Muscle of leg (tissue), 16 donors: ENCODE data around the gene PRPF31. TPM values are rescaled to one million over a fixed set of nuclear protein-coding genes. Genes with fewer than 3 reads are reported as not detected.

Experiments used
- DNase-seq: peaks from one replicate; pipeline ENCODE4 v3.0.0; 2013
- H3K27ac ChIP-seq: one replicate; pipeline ENCODE4 v1.5.1; 2013; ENCODE audit warnings: mild to moderate bottlenecking, low read length, control low read depth
- H3K27me3 ChIP-seq: one replicate; pipeline ENCODE4 v1.6.1; 2013; ENCODE audit warnings: low read length; ENCODE audit not compliant: control insufficient read depth, insufficient read depth
- H3K36me3 ChIP-seq: one replicate; pipeline ENCODE4 v1.6.1; 2013; ENCODE audit warnings: low read length; ENCODE audit not compliant: control insufficient read depth, insufficient read depth
- H3K4me1 ChIP-seq: one replicate; pipeline ENCODE4 v1.6.1; 2013; ENCODE audit warnings: low read length; ENCODE audit not compliant: control insufficient read depth, insufficient read depth
- H3K4me3 ChIP-seq: one replicate; pipeline ENCODE4 v1.5.1; 2013; ENCODE audit warnings: low read length, control low read depth
- H3K9me3 ChIP-seq: replicated peaks from 2 replicates; pipeline ENCODE4 v1.6.1; 2013; ENCODE audit warnings: low read depth, low read length; ENCODE audit not compliant: control insufficient read depth
- WGBS: methylation state at CpG from one replicate; pipeline ENCODE4 v1.1.5; 2013; ENCODE audit warnings: missing lambda C conversion rate; ENCODE audit not compliant: insufficient coverage; 5-methylcytosine and 5-hydroxymethylcytosine counted together
- long read RNA-seq, 11 donors: transcript quantifications; one replicate each; lab custom pipeline, GENCODE V29; 2026
- polyA plus RNA-seq, 8 donors: library from polyadenylated mRNA; unstranded; fragments of 120-200 nt; gene quantifications; one replicate each; pipeline versions ENCODE4 v1.2.1 to v1.2.3, GENCODE V29; 2013; ENCODE audit warnings: inconsistent platforms in 1 of 8, low replicate concordance in 1 of 8; ENCODE audit not compliant: insufficient read length in 8 of 8, insufficient read depth in 1 of 8
- total RNA-seq: library from RNA; stranded (reverse); fragments of 120-200 nt; gene quantifications from one replicate; pipeline ENCODE4 v1.2.4, GENCODE V29; 2013

The PRPF31 gene
- total RNA-seq (38.7 TPM), polyA plus RNA-seq (10 to 100 TPM; 43.2 to 55.5 (median 52.8) TPM)
- long read RNA-seq, donor 1, transcript PRPF31-201 (14 exons, 2,126 nt), result major isoform, 6 of 16 reads
- long read RNA-seq, donor 1, partial matches to known transcripts, result 10 of 16 reads
- long read RNA-seq, donor 1, other reads (novel, unspliced or antisense), result 0 of 16 reads
- long read RNA-seq, donor 2, partial matches to known transcripts, result 0 of 1 reads
- long read RNA-seq, donor 2, other reads (novel, unspliced or antisense), result 0 of 1 reads
- long read RNA-seq, donor 3, transcript PRPF31-201 (14 exons, 2,126 nt), result major isoform, 16 of 23 reads
- long read RNA-seq, donor 3, partial matches to known transcripts, result 7 of 23 reads
- long read RNA-seq, donor 3, other reads (novel, unspliced or antisense), result 0 of 23 reads
- long read RNA-seq, donor 4, partial matches to known transcripts, result 11 of 13 reads
- long read RNA-seq, donor 4, other reads (novel, unspliced or antisense), result 0 of 13 reads
- long read RNA-seq, donor 5, transcript PRPF31-201 (14 exons, 2,126 nt), result major isoform, 22 of 35 reads
- long read RNA-seq, donor 5, partial matches to known transcripts, result 13 of 35 reads
- long read RNA-seq, donor 5, other reads (novel, unspliced or antisense), result 0 of 35 reads
- long read RNA-seq, donor 6, transcript PRPF31-201 (14 exons, 2,126 nt), result major isoform, 14 of 20 reads
- long read RNA-seq, donor 6, partial matches to known transcripts, result 5 of 20 reads
- long read RNA-seq, donor 6, other reads (novel, unspliced or antisense), result 0 of 20 reads
- long read RNA-seq, donor 7, transcript PRPF31-201 (14 exons, 2,126 nt), result major isoform, 5 of 31 reads
- long read RNA-seq, donor 7, partial matches to known transcripts, result 26 of 31 reads
- long read RNA-seq, donor 7, other reads (novel, unspliced or antisense), result 0 of 31 reads
- long read RNA-seq, donor 8, partial matches to known transcripts, result 10 of 12 reads
- long read RNA-seq, donor 8, other reads (novel, unspliced or antisense), result 0 of 12 reads
- long read RNA-seq, donor 9, transcript PRPF31-201 (14 exons, 2,126 nt), result major isoform, 10 of 29 reads
- long read RNA-seq, donor 9, partial matches to known transcripts, result 19 of 29 reads
- long read RNA-seq, donor 9, other reads (novel, unspliced or antisense), result 0 of 29 reads
- long read RNA-seq, donor 10, transcript PRPF31-201 (14 exons, 2,126 nt), result major isoform, 11 of 35 reads
- long read RNA-seq, donor 10, partial matches to known transcripts, result 24 of 35 reads
- long read RNA-seq, donor 10, other reads (novel, unspliced or antisense), result 0 of 35 reads
- long read RNA-seq, donor 11, transcript PRPF31-201 (14 exons, 2,126 nt), result major isoform, 8 of 16 reads
- long read RNA-seq, donor 11, partial matches to known transcripts, result 8 of 16 reads
- long read RNA-seq, donor 11, other reads (novel, unspliced or antisense), result 0 of 16 reads

GRCh38 chr19:54115109-54116063, at the start of gene PRPF31, which contains the start of gene TFPT:
TSS of gene PRPF31 (plus strand) at chr19:54115754. CDS start at chr19:54118279, 2,525 bp downstream.
TSS of gene TFPT (minus strand) at chr19:54115657. CDS start at chr19:54115269, 388 bp downstream.
- Histone ChIP-seq H3K36me3 (peaks cover 30% of the 10 kb centered on the region), H3K4me3 (peak within 1 kb of the TSS; percentile 89), H3K9me3 (no peaks in the 10 kb centered on the region), H3K27ac (peak within 1 kb of the TSS; percentile 97), H3K27me3 (no peaks in the 10 kb centered on the region), H3K4me1 (peaks cover 19% of the 10 kb centered on the region)
- under 1% methylated on average over 40 of the region's 60 CpGs for WGBS
- peak; percentile 100 for DNase-seq

- Histone ChIP-seq H3K36me3 (no peaks in the 10 kb centered on the region), H3K9me3 (peaks cover 2% of the 10 kb centered on the region), H3K4me3 (no peak overlapping the region), H3K4me1 (no peaks in the 10 kb centered on the region), H3K27me3 (no peaks in the 10 kb centered on the region), H3K27ac (no peak overlapping the region)
- WGBS, result 61% methylated on average over 5 of the region's 5 CpGs
- DNase-seq, result no peak
These were observed 46.1 kb upstream of the PRPF31 start for GRCh38 chr19:54069470-54069869.

GRCh38 chr19:54073829-54074228, 41.7 kb upstream of the PRPF31 start:
- DNase-seq, result no peak
- no peaks in the 10 kb centered on the region for H3K4me1 ChIP-seq
- H3K27me3 ChIP-seq, result no peaks in the 10 kb centered on the region
- 86% methylated on average over 7 of the region's 10 CpGs for WGBS
- no peak overlapping the region for H3K27ac ChIP-seq
- no peaks in the 10 kb centered on the region for H3K36me3 ChIP-seq
- no peak overlapping the region for H3K4me3 ChIP-seq
- peaks cover 2% of the 10 kb centered on the region for H3K9me3 ChIP-seq

- no peak for DNase-seq
- no peaks in the 10 kb centered on the region for H3K4me1 ChIP-seq
- no peaks in the 10 kb centered on the region for H3K27me3 ChIP-seq
- no peaks in the 10 kb centered on the region for H3K36me3 ChIP-seq
- no peak overlapping the region for H3K4me3 ChIP-seq
- no peak overlapping the region for H3K27ac ChIP-seq
- peaks cover under 1% of the 10 kb centered on the region for H3K9me3 ChIP-seq
- WGBS, result 73% methylated on average over 7 of the region's 9 CpGs
These were observed 40.7 kb upstream of the PRPF31 start for GRCh38 chr19:54074851-54075250.

- peak; percentile 25 for DNase-seq
- H3K36me3 ChIP-seq, result no peaks in the 10 kb centered on the region
- H3K27me3 ChIP-seq, result no peaks in the 10 kb centered on the region
- WGBS, result no CpG with 5 or more reads among the region's 5 CpGs
- no peak overlapping the region for H3K4me3 ChIP-seq
- H3K4me1 ChIP-seq, result no peaks in the 10 kb centered on the region
- H3K9me3 ChIP-seq, result peaks cover 8% of the 10 kb centered on the region
- no peak overlapping the region for H3K27ac ChIP-seq
These were observed 38.2 kb upstream of the PRPF31 start for GRCh38 chr19:54077334-54077733.

GRCh38 chr19:54081032-54081431, 34.5 kb upstream of the PRPF31 start, which contains the start of gene TARM1:
TSS of gene TARM1 (minus strand) at chr19:54081365. CDS start at chr19:54081340, 25 bp downstream.
- H3K4me3 ChIP-seq, result no peak within 1 kb of the TSS
- no peaks in the 10 kb centered on the region for H3K36me3 ChIP-seq
- 57% methylated on average over 1 of the region's 7 CpGs for WGBS
- DNase-seq, result no peak
- no peaks in the 10 kb centered on the region for H3K27me3 ChIP-seq
- peaks cover 8% of the 10 kb centered on the region for H3K9me3 ChIP-seq
- H3K27ac ChIP-seq, result no peak within 1 kb of the TSS
- no peaks in the 10 kb centered on the region for H3K4me1 ChIP-seq

GRCh38 chr19:54084410-54084809, 31.1 kb upstream of the PRPF31 start:
- Histone ChIP-seq H3K27ac (no peak overlapping the region), H3K4me3 (no peak overlapping the region), H3K27me3 (no peaks in the 10 kb centered on the region), H3K9me3 (peaks cover 8% of the 10 kb centered on the region), H3K36me3 (no peaks in the 10 kb centered on the region), H3K4me1 (no peaks in the 10 kb centered on the region)
- DNase-seq, result no peak
- WGBS, result 90% methylated on average over 3 of the region's 3 CpGs

- no peak overlapping the region for H3K27ac ChIP-seq
- 76% methylated on average over 17 of the region's 17 CpGs for WGBS
- no peak overlapping the region for H3K4me3 ChIP-seq
- no peak for DNase-seq
- H3K4me1 ChIP-seq, result peaks cover 6% of the 10 kb centered on the region
- no peaks in the 10 kb centered on the region for H3K36me3 ChIP-seq
- H3K9me3 ChIP-seq, result no peaks in the 10 kb centered on the region
- H3K27me3 ChIP-seq, result peaks cover 35% of the 10 kb centered on the region
These were observed 21.0 kb upstream of the PRPF31 start for GRCh38 chr19:54094426-54095000.
